ENCODE data around the gene RAD51B.

Gene RAD51B

DNA sequence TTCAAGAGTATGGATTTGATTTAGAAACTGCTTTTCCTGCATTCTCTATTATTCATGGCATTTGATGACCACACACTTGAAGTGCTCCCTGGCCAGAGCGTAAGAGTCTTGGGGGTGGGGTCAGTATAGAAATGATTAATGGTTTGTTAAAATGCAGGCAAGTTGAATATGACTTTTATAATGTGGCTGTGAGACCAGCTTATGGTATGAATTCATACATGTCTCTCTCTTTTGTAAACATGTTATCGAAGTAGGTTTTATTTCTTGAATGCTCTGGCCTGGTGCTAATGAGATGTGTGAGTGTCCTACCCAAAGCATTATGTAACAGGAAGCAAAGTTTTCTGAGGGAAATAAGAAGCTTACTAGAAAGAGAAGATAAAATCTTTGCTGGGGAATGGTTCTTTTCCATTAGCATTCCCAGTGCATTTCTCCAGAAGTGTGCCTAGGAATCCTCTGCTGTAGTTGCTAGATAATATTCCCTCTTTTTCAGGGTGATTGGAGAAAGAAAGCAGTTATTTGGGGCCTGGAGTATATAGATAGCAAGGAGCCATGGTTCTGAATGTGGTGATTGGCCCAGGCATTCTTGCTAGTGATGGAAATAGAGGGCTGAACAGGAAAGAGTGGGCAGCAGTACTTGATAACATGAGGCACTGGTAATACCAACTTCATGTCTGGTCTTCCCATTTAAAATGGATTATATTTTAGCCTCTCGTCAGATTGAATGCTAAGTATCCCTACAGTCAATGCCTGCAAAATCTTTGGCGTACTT is 289.7 kb downstream of the RAD51B start:
- ChIA-PET CTCF (interaction anchor here (1.0 kb wide), 1 partner anchor 9 kb away, joined by 3 read pairs; no protein-coding TSS in a partner anchor), POLR2A (no interaction called here)
- no peaks in the 10 kb centered on the region for H3K36me3 ChIP-seq (ENCODE audit: control insufficient read depth in 2 of 2, insufficient read depth in 1 of 2, low read length in 2 of 2)
- H3K9me3 ChIP-seq (ENCODE audit: control insufficient read depth, insufficient read depth, low read depth, low read length) = no peaks in the 10 kb centered on the region
- no peak overlapping the region for H3K4me3 ChIP-seq (ENCODE audit: low read depth, low read length)
- peaks cover 39% of the 10 kb centered on the region for H3K4me1 ChIP-seq (ENCODE audit: control insufficient read depth, insufficient read depth, low read length)
- TF ChIP-seq ZFHX2 (tag by site-specific recombination; conservative IDR thresholded peaks at IDR 0.05) (0 out of 2 replicates have a peak, but pooled peaks have one; percentile 24), ZNF354C (tag by site-specific recombination; IDR thresholded peaks at IDR 0.05; ENCODE audit: borderline replicate concordance, low read depth) (no peak)
- no peak overlapping the region; the same call in 1 of the 2 replicates for H3K27ac ChIP-seq (ENCODE audit: extremely low read depth, low read depth, low read length)

DNA sequence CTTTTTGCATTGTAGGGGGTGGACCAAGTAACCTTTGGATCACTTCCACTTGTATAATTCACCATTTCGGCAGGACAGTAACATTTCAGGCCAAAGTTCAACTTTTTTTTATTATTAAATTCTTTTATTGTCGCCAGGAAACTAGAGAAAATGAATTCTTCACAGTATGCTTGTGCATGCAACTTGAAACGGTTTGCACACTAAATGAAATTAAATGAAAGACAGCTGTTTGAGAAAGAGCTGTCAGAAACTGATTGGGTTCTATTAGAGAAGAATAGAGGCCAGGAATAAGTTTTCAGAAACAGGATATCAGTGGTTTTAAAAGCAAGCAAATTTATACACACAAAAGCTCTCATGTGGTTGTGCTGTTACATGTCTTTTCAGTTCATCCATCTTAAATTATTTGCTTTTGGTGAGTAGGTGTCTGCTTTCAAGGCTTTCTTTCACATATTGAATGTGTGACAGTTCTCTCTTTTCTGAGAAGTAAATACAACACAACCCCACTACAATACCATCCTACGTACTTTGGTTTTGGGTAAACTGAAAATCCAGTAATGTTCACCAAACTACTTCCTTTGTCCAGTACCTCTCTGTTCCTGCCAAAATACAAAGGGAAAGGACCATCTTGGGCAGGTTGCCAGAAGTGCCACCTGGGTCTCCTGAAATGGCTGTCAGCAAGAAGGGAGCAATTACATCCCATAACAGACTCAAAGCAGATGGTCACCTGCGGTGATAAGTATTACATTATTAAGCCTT is 291.7 kb downstream of the RAD51B start:
- H3K36me3 ChIP-seq (ENCODE audit: control insufficient read depth in 2 of 2, insufficient read depth in 1 of 2, low read length in 2 of 2) = no peaks in the 10 kb centered on the region
- CTCF ChIA-PET = no interaction called here
- peaks cover 26% of the 10 kb centered on the region for H3K4me1 ChIP-seq (ENCODE audit: control insufficient read depth, insufficient read depth, low read length)
- no peaks in the 10 kb centered on the region for H3K9me3 ChIP-seq (ENCODE audit: control insufficient read depth, insufficient read depth, low read depth, low read length)
- POLR2A ChIA-PET = no interaction called here
- no peak overlapping the region for H3K4me3 ChIP-seq (ENCODE audit: low read depth, low read length)
- H3K27ac ChIP-seq (ENCODE audit: extremely low read depth, low read depth, low read length) = no peak overlapping the region; the same call in 1 of the 2 replicates
- TF ChIP-seq ZIC2 (tag by site-specific recombination; IDR thresholded peaks at IDR 0.05) (peak; percentile 34), TSHZ1 (tag by site-specific recombination; IDR thresholded peaks at IDR 0.05; ENCODE audit: borderline replicate concordance) (no peak), FEZF1 (tag by site-specific recombination; IDR thresholded peaks at IDR 0.05) (peak; percentile 78), PRDM6 (tag by site-specific recombination; IDR thresholded peaks at IDR 0.05) (peak; percentile 28; the same call in 1 of the 2 replicates)

GRCh38 chr14:68111853-68112270 is 292.3 kb downstream of the RAD51B start:
- H3K27ac ChIP-seq (ENCODE audit: extremely low read depth, low read depth, low read length) = no peak overlapping the region; the same call in 1 of the 2 replicates

More at GRCh38 chr14:68111853-68112270, 292.3 kb downstream of the RAD51B start:
- TF ChIP-seq ZNF416 (tag by site-specific recombination; IDR thresholded peaks at IDR 0.05) (no peak), ZBTB17 (tag by site-specific recombination; IDR thresholded peaks at IDR 0.05) (peak; percentile 78), ZNF530 (tag by site-specific recombination; IDR thresholded peaks at IDR 0.05; ENCODE audit: low read depth) (no peak), PRDM2 (tag by site-specific recombination; IDR thresholded peaks at IDR 0.05; ENCODE audit: borderline replicate concordance) (no peak), ZBTB7A (tag by site-specific recombination; IDR thresholded peaks at IDR 0.05; ENCODE audit: low read depth) (no peak)
- TF ChIP-seq, protein P1, sequence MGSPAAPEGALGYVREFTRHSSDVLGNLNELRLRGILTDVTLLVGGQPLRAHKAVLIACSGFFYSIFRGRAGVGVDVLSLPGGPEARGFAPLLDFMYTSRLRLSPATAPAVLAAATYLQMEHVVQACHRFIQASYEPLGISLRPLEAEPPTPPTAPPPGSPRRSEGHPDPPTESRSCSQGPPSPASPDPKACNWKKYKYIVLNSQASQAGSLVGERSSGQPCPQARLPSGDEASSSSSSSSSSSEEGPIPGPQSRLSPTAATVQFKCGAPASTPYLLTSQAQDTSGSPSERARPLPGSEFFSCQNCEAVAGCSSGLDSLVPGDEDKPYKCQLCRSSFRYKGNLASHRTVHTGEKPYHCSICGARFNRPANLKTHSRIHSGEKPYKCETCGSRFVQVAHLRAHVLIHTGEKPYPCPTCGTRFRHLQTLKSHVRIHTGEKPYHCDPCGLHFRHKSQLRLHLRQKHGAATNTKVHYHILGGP (tag by site-specific recombination; IDR thresholded peaks at IDR 0.05) = 0 out of 2 replicates have a peak, but pooled peaks have one; percentile 33
- POLR2A ChIA-PET = no interaction called here
- Histone ChIP-seq H3K9me3 (ENCODE audit: control insufficient read depth, insufficient read depth, low read depth, low read length) (no peaks in the 10 kb centered on the region), H3K4me1 (ENCODE audit: control insufficient read depth, insufficient read depth, low read length) (peaks cover 21% of the 10 kb centered on the region), H3K4me3 (ENCODE audit: low read depth, low read length) (no peak overlapping the region), H3K36me3 (ENCODE audit: control insufficient read depth in 2 of 2, insufficient read depth in 1 of 2, low read length in 2 of 2) (no peaks in the 10 kb centered on the region)
- CTCF ChIA-PET = no interaction called here

All from HEK293 (cell line).